DOHH2 (cell line): ENCODE measurements around the gene PDIA2.

Experiments
- CTCF ChIP-seq: fragments of 200-600 bp; sonication (generic); IDR thresholded peaks from one replicate; pipeline ENCODE4 v1.5.1; 2014; ENCODE audit warnings: antibody characterized with exemption, mild to moderate bottlenecking, low read depth, low read length; ENCODE audit not compliant: poor library complexity, severe bottlenecking
- EZH2phosphoT487 ChIP-seq: fragments of 200-600 bp; sonication (generic); IDR thresholded peaks from 2 replicates; pipeline ENCODE4 v1.6.1; 2017; ENCODE audit warnings: borderline replicate concordance, mild to moderate bottlenecking, antibody characterized with exemption, low read length, moderate library complexity, mixed read lengths

DNA sequence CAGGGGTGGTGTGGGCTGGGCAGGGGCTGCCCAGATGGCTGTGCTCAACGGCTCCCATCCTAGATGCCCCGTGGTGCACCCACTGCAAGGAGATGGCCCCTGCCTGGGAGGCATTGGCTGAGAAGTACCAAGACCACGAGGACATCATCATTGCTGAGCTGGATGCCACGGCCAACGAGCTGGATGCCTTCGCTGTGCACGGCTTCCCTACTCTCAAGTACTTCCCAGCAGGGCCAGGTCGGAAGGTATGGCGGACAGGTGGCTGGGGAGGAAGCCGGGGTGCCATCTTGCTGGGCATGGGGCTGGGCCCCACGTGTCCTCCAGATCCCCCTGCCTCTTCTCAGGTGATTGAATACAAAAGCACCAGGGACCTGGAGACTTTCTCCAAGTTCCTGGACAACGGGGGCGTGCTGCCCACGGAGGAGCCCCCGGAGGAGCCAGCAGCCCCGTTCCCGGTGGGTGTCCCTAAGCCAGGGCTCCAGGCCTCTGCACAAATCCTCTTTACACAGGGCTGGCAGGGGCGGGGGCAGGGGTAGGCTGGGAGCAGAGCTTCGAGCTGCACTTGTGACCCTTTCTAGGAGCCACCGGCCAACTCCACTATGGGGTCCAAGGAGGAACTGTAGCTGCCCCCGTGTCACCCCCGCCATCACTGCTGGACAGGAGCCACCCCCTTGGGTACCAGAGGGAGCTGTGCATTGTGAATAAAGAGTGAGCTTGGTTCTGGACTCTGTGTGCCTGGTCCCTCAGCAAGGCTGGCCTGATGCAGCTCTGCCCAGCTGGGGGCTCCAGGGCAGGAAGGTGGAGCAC is 3.7 kb downstream of the PDIA2 start:
- TF ChIP-seq CTCF (no peak), EZH2phosphoT487 (no peak)
